Jurkat, Clone E6-1 (cell line): Measurements from ENCODE around the gene STK24.
A peak's percentile ranks its signal among the peaks of the same experiment; 100 is the strongest.

ENCODE experiments used
- DNase-seq: peaks from one replicate; pipeline ENCODE4 v3.0.0-alpha.2; 2011; ENCODE audit warnings: low read depth, low spot score
- H3K4me3 ChIP-seq: 2 replicates; pipeline ENCODE4 v1.5.1; 2011; ENCODE audit warnings: mild to moderate bottlenecking, low read length, control low read depth, moderate library complexity

Gene STK24

GRCh38 chr13:98483601-98484288 is 93.2 kb downstream of the STK24 start:
- DNase-seq: no peak
- H3K4me3 ChIP-seq: no peak overlapping the region

DNA sequence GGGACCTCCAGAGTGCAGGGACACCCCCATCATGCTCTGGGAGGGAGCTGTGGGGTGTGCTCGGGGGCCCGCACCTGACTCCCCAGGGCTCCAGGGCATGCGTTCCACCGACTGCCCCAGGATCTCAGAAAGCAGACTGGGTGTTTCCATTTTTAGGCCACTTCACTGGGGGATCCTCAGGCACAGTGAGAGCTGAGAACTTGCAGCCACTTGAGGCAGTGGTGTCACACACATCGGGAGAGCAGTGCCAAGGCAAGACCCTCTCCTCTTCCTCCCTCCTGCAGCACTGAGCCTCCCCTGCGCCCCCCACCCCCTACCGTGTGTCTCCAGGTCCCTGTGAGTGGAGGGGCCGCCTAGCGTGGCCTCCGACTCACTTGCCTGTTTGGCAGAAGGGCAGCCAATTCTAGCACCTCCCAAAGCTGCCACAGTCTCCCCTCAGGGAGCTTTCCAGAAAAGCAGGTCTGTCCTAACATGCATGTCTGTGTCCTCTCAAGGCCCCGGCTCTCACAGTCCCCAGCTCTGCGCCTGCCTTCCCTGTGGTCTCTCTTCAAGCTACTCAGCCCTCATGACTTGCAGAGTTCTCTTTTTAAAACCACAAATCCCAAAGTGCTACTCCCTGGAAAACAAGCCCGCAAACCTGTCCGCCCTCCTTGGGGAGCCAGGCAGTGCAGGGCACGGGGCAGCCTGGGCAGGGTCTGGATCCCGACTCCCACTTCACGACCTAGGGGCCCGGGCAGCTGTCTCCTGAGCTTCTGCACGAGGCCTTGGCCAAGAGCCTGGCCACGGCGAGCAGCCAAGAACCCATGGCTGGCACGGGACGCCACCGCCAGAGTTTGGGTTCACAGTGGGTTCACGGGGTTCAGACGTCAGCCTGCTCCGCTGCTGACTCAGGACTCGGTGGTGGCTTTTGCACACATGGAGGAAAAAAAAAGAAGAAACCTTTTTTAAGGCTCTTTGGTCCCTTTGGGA is 94.1 kb downstream of the STK24 start:
- DNase-seq: no peak

GRCh38 chr13:98480915-98481877 is 95.7 kb downstream of the STK24 start:
- H3K4me3 ChIP-seq: no peak overlapping the region
- no peak for DNase-seq

More for the DNA sequence above, 94.1 kb downstream of the STK24 start:
- no peak overlapping the region for H3K4me3 ChIP-seq

- H3K4me3 ChIP-seq: no peak overlapping the region
- DNase-seq: no peak
Measured at GRCh38 chr13:98479496-98480003, 97.4 kb downstream of the STK24 start.

- DNase-seq: no peak
- H3K4me3 ChIP-seq: no peak overlapping the region
Measured at GRCh38 chr13:98478189-98479129, 98.4 kb downstream of the STK24 start.

DNA sequence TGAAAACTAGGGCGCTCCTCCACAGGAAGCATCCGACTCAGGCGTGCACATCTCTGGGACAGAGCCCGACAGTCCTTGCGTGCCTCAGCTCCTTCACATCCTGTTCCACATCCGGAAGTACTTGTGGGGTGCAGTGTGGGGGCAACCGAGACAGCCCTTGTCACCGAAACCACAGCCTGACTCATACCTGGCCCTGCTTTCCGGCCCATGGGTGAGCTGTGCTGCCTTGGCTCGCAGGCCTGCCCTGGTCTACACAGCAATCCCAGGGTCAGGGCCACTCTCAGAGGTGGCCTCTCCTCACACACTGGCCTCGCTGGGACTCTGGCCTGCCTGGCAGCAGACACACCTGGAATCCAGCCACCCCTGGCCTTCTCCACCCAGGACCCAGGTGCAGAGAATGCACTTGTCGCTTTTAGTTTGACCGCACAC is 100.4 kb downstream of the STK24 start:
- peak overlapping the region; percentile 42 for H3K4me3 ChIP-seq
- DNase-seq: peak; percentile 90

- no peak for DNase-seq
- H3K4me3 ChIP-seq: peak overlapping the region; percentile 42
Measured at GRCh38 chr13:98476106-98476505, 100.8 kb downstream of the STK24 start.

GRCh38 chr13:98475522-98475921 is 101.4 kb downstream of the STK24 start:
- H3K4me3 ChIP-seq: no peak overlapping the region
- DNase-seq: no peak

DNA sequence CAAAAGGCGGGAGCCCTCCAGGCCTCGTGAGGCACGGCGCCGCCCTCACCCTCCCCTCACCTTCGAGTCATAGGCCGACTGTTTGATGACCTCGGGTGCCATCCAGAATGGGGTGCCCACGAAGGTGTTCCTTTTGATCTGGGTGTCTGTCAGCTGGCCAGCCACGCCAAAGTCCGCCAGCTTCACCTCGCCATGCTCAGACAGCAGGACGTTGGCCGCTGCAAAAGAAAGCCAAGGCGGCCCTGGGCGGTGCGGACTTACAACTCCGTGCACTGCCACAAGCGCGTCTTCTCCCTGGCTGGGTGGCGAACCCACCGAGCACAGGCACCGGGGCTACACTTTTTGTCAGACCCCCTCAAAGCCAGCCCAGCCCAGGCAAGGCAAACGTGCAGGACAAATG is 102.1 kb downstream of the STK24 start:
- DNase-seq: no peak
- no peak overlapping the region for H3K4me3 ChIP-seq

DNA sequence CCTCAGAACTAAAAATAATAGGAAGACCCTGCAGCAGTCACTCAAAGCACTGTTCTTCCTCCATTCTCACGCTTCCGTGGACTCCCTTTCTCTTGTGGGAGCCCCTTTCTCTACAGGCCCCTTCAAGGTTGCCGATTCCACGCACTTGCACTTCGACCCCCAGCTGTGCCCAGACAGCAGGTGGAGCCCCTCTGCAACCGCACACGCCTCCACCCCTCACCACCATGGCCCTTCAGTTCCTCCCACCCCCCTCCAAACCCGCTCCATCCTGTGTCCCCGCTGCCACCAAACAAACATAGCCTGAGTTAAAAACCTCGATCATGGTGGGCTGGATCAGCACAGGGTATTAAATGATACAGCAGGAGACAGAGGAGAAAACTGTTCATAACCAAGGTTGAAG is 102.6 kb downstream of the STK24 start:
- no peak for DNase-seq
- H3K4me3 ChIP-seq: no peak overlapping the region

GRCh38 chr13:98473788-98474144 is 103.1 kb downstream of the STK24 start:
- no peak for DNase-seq
- H3K4me3 ChIP-seq: no peak overlapping the region

GRCh38 chr13:98473135-98473787 is 103.6 kb downstream of the STK24 start:
- H3K4me3 ChIP-seq: no peak overlapping the region

DNA sequence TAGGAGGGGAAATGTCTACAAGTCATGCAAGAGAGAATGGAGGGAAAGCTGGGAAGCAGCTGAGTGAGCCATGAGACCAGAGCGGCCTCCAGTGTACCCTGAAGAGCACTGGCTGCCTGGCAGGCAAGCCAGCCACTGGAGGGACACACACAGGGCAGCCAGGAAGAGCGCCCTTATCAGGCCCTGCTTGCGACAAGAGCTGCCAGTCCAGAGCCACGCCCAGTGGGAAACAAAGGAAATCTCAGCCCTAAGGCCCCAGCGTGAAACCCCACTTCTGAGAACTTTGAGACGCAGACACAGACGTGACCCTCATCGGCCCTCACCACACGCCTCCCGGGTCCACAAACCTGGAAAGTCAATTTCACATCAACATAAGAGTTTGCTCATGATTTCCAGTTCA is 105.0 kb downstream of the STK24 start:
- no peak for DNase-seq
- H3K4me3 ChIP-seq: no peak overlapping the region

More at GRCh38 chr13:98473135-98473787, 103.6 kb downstream of the STK24 start:
- DNase-seq: no peak

DNA sequence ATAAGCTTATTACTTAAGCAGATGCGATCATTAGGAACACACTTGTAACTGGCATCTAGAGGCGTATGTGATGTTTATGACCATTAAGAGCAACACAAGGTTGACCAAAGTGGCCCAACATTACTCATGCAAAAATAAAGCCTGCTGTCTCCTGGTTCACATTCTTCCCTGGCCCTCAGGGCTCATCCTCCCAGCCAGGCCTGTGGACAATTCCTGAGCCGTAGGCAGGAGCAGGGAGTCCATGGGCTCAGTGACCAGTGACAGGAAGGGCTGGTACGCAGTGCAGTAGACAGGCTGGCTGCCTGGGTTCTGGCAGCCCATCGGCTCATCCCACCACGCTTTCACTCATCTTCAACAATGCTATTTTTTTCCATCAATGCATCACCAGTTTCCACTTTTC is 106.0 kb downstream of the STK24 start:
- no peak for DNase-seq
- H3K4me3 ChIP-seq: no peak overlapping the region

- H3K4me3 ChIP-seq: no peak overlapping the region
- no peak for DNase-seq
Measured at GRCh38 chr13:98468929-98469328, 108.0 kb downstream of the STK24 start.

DNA sequence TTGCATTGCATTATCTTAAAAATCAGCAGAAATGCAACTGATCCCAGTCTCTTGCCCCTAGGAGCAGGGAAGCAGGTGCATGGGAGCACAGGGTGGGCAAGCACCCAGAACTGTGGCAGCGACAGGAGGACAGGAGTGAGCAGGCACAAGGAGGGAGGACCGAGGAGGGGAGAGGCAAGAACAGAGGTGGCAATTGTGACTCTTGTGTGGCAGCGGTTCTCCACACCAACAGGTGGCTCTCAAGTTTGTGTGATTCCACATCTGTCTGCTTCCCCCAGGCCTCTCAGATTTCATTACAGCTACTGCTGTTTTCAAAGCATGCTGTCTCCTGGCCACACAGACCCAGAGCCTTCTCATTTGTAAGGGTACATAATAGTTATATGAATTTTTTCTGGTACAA is 108.5 kb downstream of the STK24 start:
- DNase-seq: no peak
- H3K4me3 ChIP-seq: no peak overlapping the region

DNA sequence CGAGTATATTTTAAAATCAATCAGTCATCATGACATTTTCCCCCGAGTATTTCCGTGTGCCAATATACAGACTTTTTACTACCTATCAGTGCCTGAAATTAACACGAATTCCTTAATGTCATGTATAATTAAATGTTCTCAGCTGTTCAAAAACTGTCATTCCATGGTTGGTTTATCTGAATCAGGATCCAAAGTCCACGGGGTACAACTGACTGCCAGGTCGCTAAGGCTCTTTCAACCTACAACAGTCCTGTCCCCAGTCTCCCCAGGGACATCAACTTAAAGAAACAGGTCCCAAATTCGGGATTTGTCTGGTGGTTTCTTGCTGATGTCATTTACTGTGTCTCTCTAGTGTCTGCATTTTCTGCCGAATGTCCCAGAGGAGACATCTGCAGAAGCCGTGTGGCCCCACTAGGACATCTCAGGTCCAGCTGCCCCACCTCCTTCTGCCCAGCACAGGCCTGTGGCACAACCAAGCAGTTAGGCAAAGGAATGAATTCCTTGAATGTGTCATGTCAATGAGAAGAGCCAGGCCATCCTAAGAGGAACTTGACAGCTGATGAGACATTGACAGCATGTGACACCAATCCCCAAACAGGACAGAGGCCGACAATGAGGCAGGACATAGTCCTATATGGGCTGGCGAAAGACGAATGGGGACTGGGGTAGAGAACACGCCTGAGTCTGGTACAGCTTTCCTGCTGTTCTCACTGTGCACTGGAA is 109.5 kb downstream of the STK24 start:
- H3K4me3 ChIP-seq: no peak overlapping the region
- no peak for DNase-seq
